HG02840 (cell line): Measurements from ENCODE around the gene BORCS5.
"Not testable (repeated sequence)": the region's sequence is repeated elsewhere in the genome, so short reads cannot be mapped to it uniquely, and the experiment has no call there.

Experiments
- ATAC-seq: cut with Tn5 transposase; IDR thresholded peaks from one replicate; pipeline ENCODE4 v1.9.1; 2021; ENCODE audit warnings: mild to moderate bottlenecking, moderate library complexity, moderate number of reproducible peaks; ENCODE audit not compliant: unreplicated experiment, low FRiP score

BORCS5 gene

GRCh38 chr12:12452326-12452902 lies 95.5 kb downstream of the BORCS5 start:
- ATAC-seq = no peak

GRCh38 chr12:12453635-12454034 lies 96.8 kb downstream of the BORCS5 start:
- no peak for ATAC-seq

GRCh38 chr12:12454315-12454714 lies 97.4 kb downstream of the BORCS5 start:
- ATAC-seq = no peak

- ATAC-seq = no peak
Measured at GRCh38 chr12:12456637-12457036, 99.8 kb downstream of the BORCS5 start.

GRCh38 chr12:12460935-12461922 lies 104.4 kb downstream of the BORCS5 start:
- no peak for ATAC-seq

- ATAC-seq = no peak
Measured at GRCh38 chr12:12461923-12462315, 105.0 kb downstream of the BORCS5 start.

- no peak for ATAC-seq
Measured at GRCh38 chr12:12465522-12465921, 108.6 kb downstream of the BORCS5 start.

- no peak for ATAC-seq
Measured at GRCh38 chr12:12466157-12466556, 109.3 kb downstream of the BORCS5 start.

GRCh38 chr12:12467264-12467663 lies 110.4 kb downstream of the BORCS5 start:
- no peak for ATAC-seq

GRCh38 chr12:12467688-12468261 lies 110.9 kb downstream of the BORCS5 start:
- ATAC-seq = no peak

GRCh38 chr12:12468575-12468974 lies 111.7 kb downstream of the BORCS5 start:
- ATAC-seq = no peak

GRCh38 chr12:12469386-12469785 lies 112.5 kb downstream of the BORCS5 start:
- no peak for ATAC-seq

GRCh38 chr12:12470751-12471306 lies 114.0 kb downstream of the BORCS5 start:
- ATAC-seq = no peak

- ATAC-seq = not testable (repeated sequence)
Measured at GRCh38 chr12:12471982-12472961, 115.4 kb downstream of the BORCS5 start.

GRCh38 chr12:12473223-12473622 lies 116.3 kb downstream of the BORCS5 start:
- no peak for ATAC-seq

- peak; percentile 19 for ATAC-seq
Measured at GRCh38 chr12:12474471-12474928, 117.6 kb downstream of the BORCS5 start.

- peak; percentile 86 for ATAC-seq
Measured at GRCh38 chr12:12474931-12475795, 118.3 kb downstream of the BORCS5 start.

GRCh38 chr12:12476857-12477531 lies 120.1 kb downstream of the BORCS5 start:
- ATAC-seq = no peak
